ENCODE measurements around the gene TAAR2. TPM values are rescaled to one million over a fixed set of nuclear protein-coding genes. Genes with fewer than 3 reads are reported as not detected.
"Not testable (repeated sequence)": the region's sequence is repeated elsewhere in the genome, so short reads cannot be mapped to it uniquely, and the experiment has no call there.

TAAR2 gene
- total RNA-seq, 1 donor from 2014 or later = not detected

- intact Hi-C loops (cut with micrococcal nuclease) = no loop called here
- Histone ChIP-seq H3K27me3 (ENCODE audit: low read depth) (no peaks in the 10 kb centered on the region), H3K36me3 (no peaks in the 10 kb centered on the region), H3K4me1 (no peaks in the 10 kb centered on the region), H3K9me3 (replicated peaks) (no peaks in the 10 kb centered on the region), H3K27ac (replicated peaks) (no peak overlapping the region), H3K4me3 (no peak overlapping the region)
- no peak for TF ChIP-seq CTCF (IDR thresholded peaks at IDR 0.05; ENCODE audit: borderline replicate concordance)
- DNase-seq = no peak
Measured at GRCh38 chr6:132650429-132650828, 26.4 kb upstream of the TAAR2 start.

GRCh38 chr6:132648828-132649227 is 24.8 kb upstream of the TAAR2 start:
- Histone ChIP-seq H3K36me3 (no peaks in the 10 kb centered on the region), H3K4me1 (no peaks in the 10 kb centered on the region), H3K27ac (replicated peaks) (no peak overlapping the region), H3K4me3 (no peak overlapping the region), H3K9me3 (replicated peaks) (no peaks in the 10 kb centered on the region), H3K27me3 (ENCODE audit: low read depth) (no peaks in the 10 kb centered on the region)
- no peak for TF ChIP-seq CTCF (IDR thresholded peaks at IDR 0.05; ENCODE audit: borderline replicate concordance)
- intact Hi-C loops (cut with micrococcal nuclease) = no loop called here
- DNase-seq = no peak

GRCh38 chr6:132648356-132648755 is 24.3 kb upstream of the TAAR2 start:
- no peak for DNase-seq
- H3K27me3 ChIP-seq (ENCODE audit: low read depth) = no peaks in the 10 kb centered on the region
- H3K4me1 ChIP-seq = no peaks in the 10 kb centered on the region
- intact Hi-C loops (cut with micrococcal nuclease) = no loop called here
- no peak overlapping the region for H3K4me3 ChIP-seq
- H3K36me3 ChIP-seq = no peaks in the 10 kb centered on the region
- H3K9me3 ChIP-seq (replicated peaks) = no peaks in the 10 kb centered on the region
- TF ChIP-seq CTCF (IDR thresholded peaks at IDR 0.05; ENCODE audit: borderline replicate concordance) = no peak
- no peak overlapping the region for H3K27ac ChIP-seq (replicated peaks)

DNA sequence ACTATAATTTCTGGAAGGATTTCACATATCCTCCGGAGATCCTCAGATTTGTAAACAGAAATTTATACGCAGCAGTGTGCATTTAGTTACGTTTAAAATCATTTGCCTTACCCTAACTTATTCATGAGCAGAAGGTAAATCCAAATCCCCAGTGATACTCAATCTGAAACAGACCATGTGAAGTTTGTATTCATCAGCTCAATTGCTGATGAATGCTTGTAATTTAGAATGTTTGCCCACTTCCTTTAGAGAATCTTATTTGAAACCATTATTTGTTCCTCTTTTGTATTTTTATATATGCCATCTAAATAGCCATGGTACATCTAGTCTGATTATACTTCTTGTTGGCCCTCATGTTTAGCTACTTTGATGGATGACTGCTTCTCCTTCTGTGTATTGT is 19.5 kb upstream of the TAAR2 start:
- DNase-seq = no peak

GRCh38 chr6:132637135-132637534 is 13.1 kb upstream of the TAAR2 start:
- H3K4me1 ChIP-seq; H3K4me3 ChIP-seq; intact Hi-C loops (cut with micrococcal nuclease); DNase-seq; H3K36me3 ChIP-seq; H3K27ac ChIP-seq (replicated peaks): not testable (repeated sequence)
- peaks cover 16% of the 10 kb centered on the region for H3K9me3 ChIP-seq (replicated peaks)
- peaks cover 23% of the 10 kb centered on the region for H3K27me3 ChIP-seq (ENCODE audit: low read depth)

More for the DNA sequence above, 19.5 kb upstream of the TAAR2 start:
- no peak for TF ChIP-seq CTCF (IDR thresholded peaks at IDR 0.05; ENCODE audit: borderline replicate concordance)
- H3K27ac ChIP-seq (replicated peaks) = no peak overlapping the region
- no peaks in the 10 kb centered on the region for H3K36me3 ChIP-seq
- no peak overlapping the region for H3K4me3 ChIP-seq
- H3K4me1 ChIP-seq = no peaks in the 10 kb centered on the region
- peaks cover 5% of the 10 kb centered on the region for H3K9me3 ChIP-seq (replicated peaks)
- no peaks in the 10 kb centered on the region for H3K27me3 ChIP-seq (ENCODE audit: low read depth)
- intact Hi-C loops (cut with micrococcal nuclease) = no loop called here

GRCh38 chr6:132635906-132636305 is 11.8 kb upstream of the TAAR2 start:
- peaks cover 28% of the 10 kb centered on the region for H3K27me3 ChIP-seq (ENCODE audit: low read depth)
- H3K4me1 ChIP-seq; H3K4me3 ChIP-seq; intact Hi-C loops (cut with micrococcal nuclease); DNase-seq; H3K27ac ChIP-seq (replicated peaks); H3K36me3 ChIP-seq: not testable (repeated sequence)
- peaks cover 16% of the 10 kb centered on the region for H3K9me3 ChIP-seq (replicated peaks)

- peaks cover 28% of the 10 kb centered on the region for H3K27me3 ChIP-seq (ENCODE audit: low read depth)
- not testable (repeated sequence) for DNase-seq
Measured at GRCh38 chr6:132635288-132635687, 11.2 kb upstream of the TAAR2 start.

More at GRCh38 chr6:132635288-132635687, 11.2 kb upstream of the TAAR2 start:
- H3K27ac ChIP-seq (replicated peaks); H3K4me1 ChIP-seq; H3K4me3 ChIP-seq; H3K36me3 ChIP-seq; intact Hi-C loops (cut with micrococcal nuclease): not testable (repeated sequence)
- peaks cover 16% of the 10 kb centered on the region for H3K9me3 ChIP-seq (replicated peaks)

Data from left ventricle myocardium inferior (tissue), 1 donor.